HG03025 (cell line): ENCODE results near the gene PEAK3.

ENCODE experiments used
- ATAC-seq: cut with Tn5 transposase; IDR thresholded peaks from one replicate; pipeline ENCODE4 v1.9.1; 2021; ENCODE audit warnings: mild to moderate bottlenecking, moderate library complexity; ENCODE audit not compliant: unreplicated experiment, low FRiP score

PEAK3 gene

GRCh38 chr19:2252797-2253105, 29.2 kb downstream of the PEAK3 start:
- no peak for ATAC-seq

- ATAC-seq = no peak
Measured at GRCh38 chr19:2252055-2252796, 29.7 kb downstream of the PEAK3 start.

- ATAC-seq = no peak
Measured at GRCh38 chr19:2251106-2252054, 30.6 kb downstream of the PEAK3 start.

- no peak for ATAC-seq
Measured at GRCh38 chr19:2250766-2251105, 31.2 kb downstream of the PEAK3 start.

- no peak for ATAC-seq
Measured at GRCh38 chr19:2249880-2250765, 31.9 kb downstream of the PEAK3 start.

GRCh38 chr19:2249010-2249866, 32.7 kb downstream of the PEAK3 start, which contains the start of gene AMH:
AMH (plus strand) TSS chr19:2249323; CDS start chr19:2249333, 10 bp downstream.
- no peak for ATAC-seq

- ATAC-seq = no peak
Measured at GRCh38 chr19:2248136-2249009, 33.6 kb downstream of the PEAK3 start.

GRCh38 chr19:2247433-2248101, 34.4 kb downstream of the PEAK3 start:
- no peak for ATAC-seq

GRCh38 chr19:2246801-2247361, 35.1 kb downstream of the PEAK3 start:
- no peak for ATAC-seq

- no peak for ATAC-seq
Measured at GRCh38 chr19:2246014-2246620, 35.9 kb downstream of the PEAK3 start.

- no peak for ATAC-seq
Measured at GRCh38 chr19:2245273-2245672, 36.7 kb downstream of the PEAK3 start.

GRCh38 chr19:2244486-2244885, 37.5 kb downstream of the PEAK3 start:
- ATAC-seq = no peak

- ATAC-seq = no peak
Measured at GRCh38 chr19:2244125-2244411, 37.9 kb downstream of the PEAK3 start.

GRCh38 chr19:2243274-2244124, 38.5 kb downstream of the PEAK3 start:
- no peak for ATAC-seq

- no peak for ATAC-seq
Measured at GRCh38 chr19:2242816-2243215, 39.2 kb downstream of the PEAK3 start.

- ATAC-seq = no peak
Measured at GRCh38 chr19:2242092-2242537, 39.9 kb downstream of the PEAK3 start.
